Left renal cortex interstitium (tissue), 4 donors: ENCODE results near the gene IFNE. TPM values are rescaled to one million over a fixed set of nuclear protein-coding genes. Genes with fewer than 3 reads are reported as not detected.

Experiments used
- DNase-seq, 4 donors: peaks; one replicate each; pipeline ENCODE4 v3.0.0-alpha.2; 2013; ENCODE audit warnings: low read depth in 4 of 4, low spot score in 2 of 4, missing footprints in 1 of 4
- polyA plus RNA-seq, 4 donors: library from polyadenylated mRNA; unstranded; fragments of 120-200 nt; gene quantifications; one replicate each; pipeline ENCODE4 v1.2.1, GENCODE V29; 2013; ENCODE audit not compliant: insufficient read length in 4 of 4

The IFNE gene, protein sequence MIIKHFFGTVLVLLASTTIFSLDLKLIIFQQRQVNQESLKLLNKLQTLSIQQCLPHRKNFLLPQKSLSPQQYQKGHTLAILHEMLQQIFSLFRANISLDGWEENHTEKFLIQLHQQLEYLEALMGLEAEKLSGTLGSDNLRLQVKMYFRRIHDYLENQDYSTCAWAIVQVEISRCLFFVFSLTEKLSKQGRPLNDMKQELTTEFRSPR
- under 1 TPM in 2 of 4 donors, not detected in 2; 0.33 to 0.53 TPM for polyA plus RNA-seq

DNA sequence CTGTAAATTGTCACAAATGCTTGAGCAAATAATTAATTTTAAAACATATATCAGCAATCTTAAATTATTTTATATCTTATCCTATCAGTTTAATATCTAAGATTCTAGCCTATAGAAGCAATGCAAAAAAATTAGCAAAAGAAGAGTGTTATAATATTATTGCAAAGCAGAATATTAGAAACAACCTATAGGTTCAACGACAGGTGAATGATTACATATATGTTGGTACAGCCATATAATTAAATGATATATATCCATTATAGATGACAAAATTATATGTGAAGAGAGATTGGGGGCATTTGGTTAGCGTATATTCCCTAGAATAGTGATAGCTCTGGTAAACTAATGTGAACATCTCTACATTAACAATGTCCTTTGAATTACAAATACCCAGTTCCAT, at the start of gene IFNE:
Gene IFNE, minus strand, starts transcription at position 101 of the 400 bp plus-strand sequence. CDS start 619 bp downstream, outside the sequence.
- no peak for DNase-seq

DNA sequence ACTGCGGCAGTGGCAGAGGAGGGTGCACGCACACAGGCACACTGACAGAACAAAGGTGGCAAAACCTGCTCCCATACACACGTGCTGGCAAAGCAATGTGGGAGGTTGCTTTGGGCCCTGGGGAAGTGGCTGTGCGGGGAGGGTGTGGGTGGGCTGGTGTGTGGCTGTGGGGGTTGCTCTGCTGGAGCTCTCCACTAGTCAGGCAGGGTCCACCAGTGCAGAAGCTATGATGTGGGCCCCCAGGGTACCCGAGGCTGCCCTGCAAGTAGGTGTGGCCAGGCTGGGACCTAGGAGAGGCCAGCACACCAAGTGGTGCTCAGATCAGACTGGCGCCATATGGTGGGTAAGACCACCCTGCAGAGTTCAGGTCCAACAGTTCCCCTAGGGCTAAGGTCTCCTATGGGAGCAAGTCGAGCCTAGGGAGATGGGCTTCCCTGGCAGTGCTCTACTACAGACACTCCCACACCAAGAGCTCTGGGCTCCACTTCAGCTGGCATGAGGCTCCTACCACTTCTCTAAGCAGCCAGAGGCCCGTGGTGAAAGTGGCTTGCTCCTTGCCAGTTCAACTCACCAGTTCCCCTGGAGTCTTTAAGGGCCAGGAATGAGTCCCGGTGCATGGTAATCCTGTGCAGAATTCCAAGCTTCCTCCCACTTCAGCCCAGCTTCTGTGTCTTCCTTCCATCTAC, 46.2 kb upstream of the IFNE start:
- no peak for DNase-seq

DNA sequence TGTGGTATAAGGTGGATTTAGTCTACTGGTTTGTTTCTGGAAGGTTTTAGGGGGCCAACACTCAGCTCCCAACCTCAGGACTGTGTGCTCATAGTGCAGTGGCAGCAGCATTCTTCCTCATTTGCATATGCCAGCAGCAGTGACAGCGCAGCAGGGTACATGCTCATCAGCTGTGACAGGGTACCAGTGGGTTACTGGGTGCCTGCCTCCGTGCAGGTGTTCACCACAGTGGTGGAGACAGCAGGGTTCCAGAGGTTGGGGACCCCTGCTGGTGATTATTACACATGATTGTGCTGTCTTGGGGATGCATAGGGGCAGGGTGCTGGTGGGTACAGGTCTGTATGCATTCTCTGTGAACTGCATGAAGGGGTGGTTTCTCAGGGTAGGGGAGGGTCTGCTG, 45.5 kb upstream of the IFNE start:
- DNase-seq, result no peak

DNA sequence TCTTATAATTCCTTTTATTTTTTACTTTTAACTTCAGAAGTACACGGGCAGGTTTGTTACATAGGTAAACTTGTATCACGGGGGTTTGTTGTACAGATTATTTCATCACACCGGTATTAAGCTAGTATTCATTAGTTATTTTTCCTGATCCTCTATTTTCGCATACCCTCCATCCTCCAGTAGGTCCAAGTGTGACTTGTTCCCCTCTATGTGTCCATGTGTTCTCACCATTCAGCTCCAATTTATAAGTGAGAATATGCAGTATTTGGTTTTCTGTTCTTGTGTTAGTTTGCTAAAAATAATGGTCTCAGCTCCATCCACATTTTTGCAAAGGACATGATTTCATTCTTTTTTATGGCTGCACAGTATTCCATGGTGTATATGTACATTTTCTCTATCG, 43.1 kb upstream of the IFNE start:
- DNase-seq, result no peak

DNA sequence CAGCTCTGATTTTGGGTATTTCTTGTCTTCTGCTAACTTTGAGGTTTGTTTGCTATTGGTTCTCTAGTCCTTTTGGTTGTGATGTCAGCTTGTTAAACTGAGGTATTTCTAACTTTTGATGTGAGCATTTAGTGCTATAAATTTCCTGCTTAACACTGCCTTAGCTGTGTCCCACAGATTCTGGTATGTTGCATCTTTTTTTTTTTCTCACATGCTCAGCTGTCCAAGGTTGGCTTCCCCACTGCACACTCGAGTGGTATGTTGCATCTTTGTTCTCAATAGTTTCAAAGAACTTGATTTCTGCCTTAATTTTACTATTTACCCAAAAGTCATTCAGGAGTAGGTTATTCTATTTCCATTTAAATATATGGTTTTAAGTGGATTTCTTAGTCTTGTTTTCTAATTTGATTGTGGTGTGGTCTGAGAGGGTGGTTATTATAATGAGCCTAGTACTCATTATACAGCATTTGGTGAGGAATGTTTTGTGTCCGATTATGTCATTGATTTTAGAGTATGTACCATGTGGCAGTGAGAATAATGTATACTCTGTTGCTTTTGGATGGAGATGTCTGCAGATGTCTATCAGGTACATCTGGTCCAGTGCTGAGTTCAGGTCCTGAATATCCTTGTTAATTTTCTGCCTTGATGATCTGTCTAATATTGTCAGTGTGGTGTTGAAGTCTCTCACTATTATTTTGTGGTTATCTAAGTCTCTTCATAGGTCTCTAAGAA, 42.2 kb upstream of the IFNE start:
- DNase-seq, result no peak

DNA sequence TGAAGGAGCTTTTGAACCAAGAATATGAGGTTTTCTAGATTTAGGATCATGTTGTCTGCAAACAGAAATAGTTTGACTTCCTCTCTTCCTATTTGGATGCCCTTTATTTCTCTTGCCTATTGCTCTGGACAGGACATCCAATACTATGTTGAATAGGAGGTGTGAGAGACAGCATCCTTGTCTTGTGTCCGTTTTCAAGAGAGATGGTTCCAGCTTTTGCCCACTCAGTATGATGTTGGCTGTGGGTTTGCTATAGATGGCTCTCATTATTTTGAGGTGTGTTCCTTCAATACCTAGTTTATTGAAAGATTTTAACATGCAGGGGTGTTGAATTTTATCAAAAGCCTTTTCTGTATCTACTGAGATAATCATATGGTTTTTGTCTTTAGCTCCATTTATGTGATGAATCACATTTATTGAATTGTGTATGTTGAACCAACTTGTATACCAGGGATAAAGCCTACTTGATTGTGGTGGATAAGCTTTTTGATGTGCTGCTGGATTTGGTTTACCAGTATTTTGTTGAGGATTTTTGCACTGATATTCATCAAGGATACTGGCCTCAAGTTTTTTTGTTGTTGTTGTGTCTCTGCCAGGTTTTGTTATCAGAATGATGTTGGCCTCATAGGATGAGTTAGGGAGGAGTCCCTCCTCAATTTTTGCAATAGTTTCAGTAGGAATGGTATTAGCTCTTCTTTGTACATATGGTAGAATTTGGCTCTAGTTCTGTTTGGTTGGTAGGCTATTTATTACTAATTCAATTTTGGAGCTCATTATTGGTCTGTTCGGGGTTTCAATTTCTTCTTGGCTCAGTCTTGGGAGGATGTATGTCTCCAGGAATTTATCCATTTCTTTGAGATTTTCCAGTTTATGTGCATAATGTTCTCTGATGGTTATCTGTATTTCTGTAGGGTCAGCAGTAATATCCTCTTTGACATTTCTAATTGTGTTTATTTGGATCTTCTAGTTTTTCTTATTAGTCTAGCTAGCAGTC, 41.2 kb upstream of the IFNE start:
- no peak for DNase-seq

DNA sequence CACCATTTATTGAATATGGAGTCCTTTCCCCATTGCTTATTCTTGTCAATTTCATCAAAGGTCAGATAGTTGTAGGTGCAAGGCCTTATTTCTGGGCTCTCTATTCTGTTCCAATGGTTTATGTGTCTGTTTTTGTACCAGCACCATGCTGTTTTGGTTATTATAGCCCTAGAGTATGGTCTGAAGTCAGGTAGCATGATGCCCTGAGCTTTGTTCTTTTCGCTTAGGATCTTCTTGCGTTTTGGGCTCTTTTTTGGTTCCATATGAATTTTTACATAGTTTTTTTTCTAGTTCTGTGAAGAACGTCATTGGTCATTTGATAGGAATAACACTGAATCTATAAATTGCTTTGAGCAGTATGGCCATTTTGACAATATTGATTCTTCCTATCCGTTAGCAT, 40.2 kb upstream of the IFNE start:
- no peak for DNase-seq

DNA sequence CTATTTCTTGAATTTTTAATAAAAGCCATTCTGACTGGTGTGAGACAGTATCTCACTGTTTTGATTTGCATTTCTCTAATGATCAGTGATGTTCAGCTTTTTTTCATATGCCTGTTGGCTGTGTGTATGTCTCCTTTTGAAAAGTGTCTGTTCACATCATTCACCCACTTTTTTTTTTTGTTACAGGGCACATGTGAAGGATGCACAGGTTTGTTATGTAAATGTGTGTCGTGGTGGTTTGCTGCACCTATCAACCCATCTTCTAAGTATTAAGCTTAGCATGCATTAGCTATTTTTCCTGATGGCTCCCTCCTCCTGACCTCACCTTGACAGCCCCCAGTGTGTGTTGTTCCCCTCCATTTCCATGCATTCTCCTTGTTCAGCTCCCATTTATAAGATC, 39.3 kb upstream of the IFNE start:
- no peak for DNase-seq

DNA sequence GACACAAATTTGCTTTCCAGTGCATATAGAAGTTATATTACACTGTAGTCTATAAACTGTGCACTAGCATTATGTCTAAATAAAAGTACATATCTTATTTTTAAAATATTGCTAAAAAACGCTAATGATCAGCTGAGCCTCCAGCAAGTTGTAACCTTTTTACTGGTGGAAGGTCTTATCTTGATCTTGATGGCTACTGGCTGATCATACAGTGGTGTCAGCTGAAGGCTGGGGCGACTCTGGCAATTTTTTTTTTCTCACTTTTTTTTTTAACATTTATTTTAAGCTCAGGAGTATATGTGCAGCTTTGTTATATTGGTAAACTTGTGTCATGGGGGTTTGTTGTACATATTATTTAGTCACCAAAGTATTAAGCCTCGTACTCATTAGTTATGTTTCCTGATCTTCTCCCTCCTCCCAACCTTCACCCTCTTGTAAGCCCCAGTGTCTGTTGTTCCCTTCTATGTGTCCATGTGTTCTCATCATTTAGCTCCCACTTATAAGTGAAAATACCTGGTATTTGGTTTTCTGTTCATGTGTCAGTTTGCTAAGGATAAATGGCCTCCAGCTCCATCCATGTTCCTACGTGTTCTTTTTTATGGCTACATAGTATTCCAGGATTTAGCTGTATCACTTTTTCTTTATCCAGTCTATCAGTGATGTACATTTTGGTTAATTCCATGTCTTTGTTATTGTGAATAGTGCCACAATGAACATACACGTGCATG, 38.6 kb upstream of the IFNE start:
- no peak for DNase-seq

DNA sequence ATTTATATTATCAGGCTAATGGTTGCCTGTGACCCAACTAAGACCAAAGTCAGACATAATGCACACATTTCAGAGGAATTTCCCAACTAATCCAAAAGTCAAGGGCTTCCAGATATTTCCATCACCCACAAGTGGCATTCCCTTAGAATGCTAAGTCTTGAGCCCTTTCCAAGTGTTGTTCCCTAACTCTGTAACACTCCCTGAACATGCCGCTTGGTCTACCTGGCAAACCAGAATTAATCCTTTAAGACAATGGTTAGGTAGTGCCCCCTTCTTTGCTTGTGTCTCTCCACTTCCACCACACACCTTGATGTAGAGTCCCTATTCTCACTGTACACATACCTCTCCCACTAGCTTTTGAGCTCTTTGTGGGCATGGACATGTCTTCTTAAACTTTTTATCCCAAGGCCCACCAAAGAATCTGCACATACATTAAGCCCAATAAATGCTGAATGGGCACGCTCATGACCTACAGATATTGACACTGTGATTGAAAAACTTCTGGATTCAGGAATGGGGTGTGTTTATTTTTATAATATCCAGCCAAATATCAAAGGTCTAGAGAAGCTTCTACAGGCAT, 37.8 kb upstream of the IFNE start:
- no peak for DNase-seq

DNA sequence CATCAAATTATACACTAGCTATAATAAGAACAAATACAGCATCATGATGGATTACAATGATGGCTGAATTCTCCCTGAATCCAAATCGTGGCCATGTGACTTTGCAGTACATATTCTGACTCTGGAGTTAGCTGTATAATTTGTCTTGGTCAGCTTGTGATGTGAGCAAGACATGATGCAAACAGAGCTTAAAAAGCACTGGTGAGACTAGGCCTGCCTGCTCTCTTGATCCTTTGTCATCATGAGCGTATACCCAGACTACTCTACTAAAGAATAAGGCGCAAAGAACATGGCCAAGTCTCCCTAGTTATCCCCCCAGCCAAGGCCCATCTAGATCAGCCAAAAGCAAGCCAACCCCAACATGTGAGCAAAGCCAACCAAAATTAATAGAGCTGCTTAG, 34.7 kb upstream of the IFNE start:
- no peak for DNase-seq

DNA sequence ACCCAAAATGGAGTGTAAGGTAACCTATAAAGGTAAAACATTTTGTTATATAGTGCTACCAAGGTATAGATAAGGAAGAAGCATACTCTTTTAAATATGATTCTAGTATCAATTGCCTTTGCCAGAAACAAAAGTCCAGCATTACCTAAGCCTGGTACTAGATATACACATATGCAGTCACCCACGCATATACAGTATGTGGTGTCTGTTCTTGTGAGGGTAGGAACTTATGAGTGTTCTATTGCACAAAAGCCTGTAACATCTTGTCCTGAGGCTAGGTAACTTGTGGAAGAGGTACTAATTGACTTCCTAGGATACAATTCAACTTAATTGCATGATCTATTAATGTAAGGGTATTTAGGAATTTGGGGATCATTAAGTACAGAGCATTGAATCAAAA, 31.3 kb upstream of the IFNE start:
- no peak for DNase-seq

DNA sequence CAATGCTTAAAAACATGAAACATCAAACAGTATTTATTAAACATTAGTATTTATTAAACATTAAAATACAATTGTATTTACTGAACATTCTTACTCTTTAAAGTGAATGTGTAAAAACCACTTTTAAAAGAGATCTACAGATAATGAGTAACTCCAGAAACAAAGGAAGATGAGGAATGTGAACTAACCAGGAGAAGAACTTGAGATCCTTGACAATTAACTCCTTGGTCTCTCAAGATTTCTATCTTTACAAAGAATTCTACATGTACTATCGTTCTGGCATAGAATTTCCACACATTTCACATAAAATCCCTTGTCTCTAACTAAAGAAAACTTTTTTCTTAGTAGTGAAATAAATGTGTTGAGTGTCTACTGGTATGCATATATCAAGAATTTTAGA, 28.7 kb upstream of the IFNE start:
- DNase-seq, result no peak

DNA sequence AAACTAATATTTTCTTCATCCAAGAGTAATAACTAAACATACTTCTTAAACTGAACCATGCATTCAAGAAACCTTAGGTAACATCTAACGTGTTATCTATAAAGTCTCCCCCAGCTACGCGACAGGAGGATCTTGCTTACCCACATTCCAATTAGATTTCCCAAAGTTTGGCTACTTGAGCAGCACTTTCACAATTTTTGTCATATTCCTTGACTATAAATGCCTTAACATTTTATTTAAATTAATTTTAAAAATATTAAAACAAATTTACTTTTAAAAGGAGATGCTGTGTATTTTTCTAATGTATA, 25.3 kb upstream of the IFNE start:
- DNase-seq, result no peak

DNA sequence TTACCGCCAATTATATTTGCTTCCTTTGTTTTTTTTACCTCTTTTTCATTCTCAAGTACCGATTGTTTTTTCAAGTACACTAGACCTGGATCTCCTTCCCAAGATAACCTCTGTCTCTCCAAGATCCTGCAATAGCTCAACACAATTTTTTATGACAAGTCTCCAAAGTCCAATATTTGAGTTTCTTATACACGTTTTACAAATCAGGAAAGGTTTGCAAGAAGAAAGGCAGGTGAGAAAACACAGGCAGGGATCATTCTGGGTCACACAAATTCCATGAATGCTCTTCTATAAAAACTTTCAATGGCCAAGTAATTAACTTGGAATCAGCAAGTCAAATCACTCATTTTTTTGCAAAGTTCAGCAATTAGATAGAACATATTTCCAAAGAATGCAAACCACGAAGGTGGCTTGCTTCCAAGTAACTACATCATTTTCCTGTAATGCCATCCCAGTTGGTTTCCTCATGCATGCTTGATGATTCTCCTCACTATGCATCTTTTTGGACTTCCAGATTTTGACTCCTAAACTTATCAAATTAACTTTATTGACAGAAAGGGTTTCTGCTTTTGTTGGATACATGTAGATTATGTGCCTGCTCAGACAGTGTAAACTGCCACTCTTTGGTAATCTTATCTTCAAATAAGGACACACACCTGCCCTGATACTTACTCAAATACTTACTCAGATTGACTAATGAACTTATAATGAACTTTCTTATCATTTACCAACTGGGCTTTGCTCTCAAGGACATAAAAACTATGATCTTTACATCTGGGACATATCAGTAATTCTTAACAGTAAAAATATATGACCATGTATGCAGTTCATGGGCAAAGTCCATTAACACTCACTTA, 24.7 kb upstream of the IFNE start:
- DNase-seq, result no peak

DNA sequence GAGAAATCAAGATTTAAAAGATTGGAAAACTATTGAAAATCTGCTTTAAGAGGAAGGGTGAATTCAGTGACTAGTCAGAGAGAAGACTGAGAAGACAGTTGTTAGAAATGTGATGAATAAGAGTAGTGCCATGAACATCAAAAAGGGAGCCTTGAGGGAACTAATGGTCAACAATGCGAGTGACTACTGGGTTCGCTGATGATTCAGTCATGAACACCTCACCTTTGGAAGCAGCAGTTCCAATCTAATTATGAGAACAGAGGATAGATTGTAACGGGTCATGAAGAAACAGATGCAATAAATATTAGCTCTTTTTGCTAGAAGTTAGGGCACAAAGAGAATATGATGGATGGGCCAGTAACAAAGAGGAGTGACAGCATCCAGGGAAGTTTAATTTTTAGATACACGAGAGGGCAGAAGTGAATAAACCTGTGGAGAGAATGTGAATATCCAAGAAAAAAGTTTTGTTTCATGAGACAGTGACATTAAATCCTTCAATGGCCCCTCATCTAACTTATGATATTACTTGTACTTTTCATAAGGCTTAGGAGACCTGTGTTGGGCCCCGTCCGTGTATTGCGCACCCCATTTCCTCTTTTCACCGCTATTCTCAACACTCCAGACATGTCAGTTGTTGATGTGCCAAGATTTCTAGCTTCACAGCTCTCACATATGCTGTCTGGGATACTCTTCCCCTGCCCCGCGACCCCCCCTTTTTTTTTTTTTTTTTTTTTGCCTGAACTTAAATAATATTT, 23.5 kb upstream of the IFNE start:
- no peak for DNase-seq

DNA sequence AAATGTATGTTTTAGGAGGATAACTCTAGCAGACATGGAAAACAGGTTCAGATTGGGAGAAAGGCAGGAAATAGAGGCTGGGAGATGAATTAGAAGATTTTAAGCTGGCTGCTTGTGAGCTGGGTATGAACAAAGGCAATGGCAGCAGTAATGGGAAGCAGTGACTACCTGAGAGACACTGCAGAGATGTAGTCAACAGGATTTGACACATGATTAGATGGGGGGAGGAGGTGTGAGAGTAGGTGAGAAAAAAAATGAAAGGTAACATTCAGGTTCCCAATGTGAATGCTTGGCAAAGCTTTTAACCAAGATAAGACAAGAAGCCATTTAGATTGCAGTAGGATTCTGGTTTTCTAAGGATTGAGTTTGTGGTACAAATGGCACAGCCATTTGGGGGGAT, 22.8 kb upstream of the IFNE start:
- no peak for DNase-seq

DNA sequence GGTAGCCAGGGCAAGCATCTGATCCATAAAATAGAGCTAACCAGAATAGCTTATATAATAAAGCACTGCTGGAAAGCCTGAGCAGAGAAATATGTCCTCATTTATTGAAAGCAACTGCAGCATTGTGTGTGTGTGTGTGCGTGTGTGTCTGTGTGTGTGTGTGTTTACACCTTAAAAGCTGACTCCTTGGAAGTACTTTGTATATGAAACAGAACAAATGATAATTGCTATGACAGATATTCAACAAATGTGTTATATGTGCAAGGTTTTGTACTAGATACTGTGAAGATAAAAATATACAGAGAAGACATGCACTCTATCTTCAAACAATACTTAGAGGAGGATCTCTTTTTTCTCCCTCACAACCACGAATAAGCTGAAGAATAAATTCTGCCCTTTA, 22.0 kb upstream of the IFNE start:
- no peak for DNase-seq
